CD8-positive, alpha-beta memory T cell (primary cell): ENCODE data around the gene TRIM2. TPM values are rescaled to one million over a fixed set of nuclear protein-coding genes. Genes with fewer than 3 reads are reported as not detected.

Experiments used
- CTCF ChIA-PET: fragments of 350-600 bp; sonication (Branson Sonifier 250); formaldehyde crosslinking; loops from one replicate; lab custom pipeline; 2021; ENCODE audit warnings: antibody characterized with exemption; lab: Charles Lee
- POLR2A ChIA-PET: fragments of 350-600 bp; sonication (Branson Sonifier 250); formaldehyde crosslinking; loops from one replicate; lab custom pipeline; 2021; ENCODE audit warnings: antibody characterized with exemption; lab: Charles Lee
- DNase-seq, 5 donors: peaks; one replicate each; pipeline versions ENCODE4 v3.0.0 to v3.0.0-alpha.2; 2020 to 2022; ENCODE audit warnings: mixed read lengths in 1 of 5
- H3K27ac ChIP-seq: one replicate; pipeline ENCODE4 v1.7.0; 2013; ENCODE audit warnings: low read depth, mild to moderate bottlenecking, low read length, moderate library complexity
- H3K27me3 ChIP-seq: 2 replicates; pipeline ENCODE4 v1.7.0; 2013; ENCODE audit warnings: low read length, mild to moderate bottlenecking; ENCODE audit not compliant: insufficient read depth, poor library complexity, severe bottlenecking
- H3K36me3 ChIP-seq: 2 replicates; pipeline ENCODE4 v1.7.0; 2013; ENCODE audit warnings: mild to moderate bottlenecking, low read length, moderate library complexity; ENCODE audit not compliant: insufficient read depth
- H3K4me1 ChIP-seq: 2 replicates; pipeline ENCODE4 v1.7.0; 2013; ENCODE audit warnings: mild to moderate bottlenecking, low read length, moderate library complexity; ENCODE audit not compliant: insufficient read depth
- H3K4me3 ChIP-seq: 2 replicates; pipeline ENCODE4 v1.7.0; 2013; ENCODE audit warnings: mild to moderate bottlenecking, low read length
- H3K9me3 ChIP-seq: 2 replicates; pipeline ENCODE4 v1.7.0; 2013; ENCODE audit warnings: mild to moderate bottlenecking, low read length
- H3K27ac Mint-ChIP-seq, 8 donors: one replicate each; pipeline ENCODE4 v1.8.0; 2020 to 2021; ENCODE audit warnings: mixed read lengths in 8 of 8, mild to moderate bottlenecking in 6 of 8, inconsistent platforms in 3 of 8, moderate library complexity in 3 of 8
- H3K27me3 Mint-ChIP-seq, 2 donors: one replicate each; pipeline ENCODE4 v1.8.0; 2020 to 2021; ENCODE audit warnings: mixed read lengths in 2 of 2, mild to moderate bottlenecking in 1 of 2, moderate library complexity in 1 of 2
- H3K36me3 Mint-ChIP-seq, 3 donors: one replicate each; pipeline ENCODE4 v1.8.0; 2020 to 2021; ENCODE audit warnings: mixed read lengths in 3 of 3, inconsistent platforms in 1 of 3, mild to moderate bottlenecking in 1 of 3
- H3K4me1 Mint-ChIP-seq, 3 donors: one replicate each; pipeline ENCODE4 v1.8.0; 2020 to 2021; ENCODE audit warnings: mixed read lengths in 3 of 3, inconsistent platforms in 1 of 3, mild to moderate bottlenecking in 1 of 3
- H3K4me3 Mint-ChIP-seq, 7 donors: one replicate each; pipeline ENCODE4 v1.8.0; 2020 to 2021; ENCODE audit warnings: mixed read lengths in 7 of 7, mild to moderate bottlenecking in 6 of 7, moderate library complexity in 4 of 7, inconsistent platforms in 2 of 7
- H3K9me3 Mint-ChIP-seq, 5 donors: one replicate each; pipeline ENCODE4 v1.8.0; 2020 to 2022; ENCODE audit warnings: mixed read lengths in 5 of 5, mild to moderate bottlenecking in 3 of 5, moderate library complexity in 2 of 5, inconsistent platforms in 1 of 5
- polyA plus RNA-seq: library from polyadenylated mRNA; unstranded; fragments of 300-500 nt; fragmentation: Illumina TruSeq; gene quantifications from one replicate; pipeline ENCODE4 v1.2.3, GENCODE V29; 2021
- total RNA-seq, 2 experiments: library from RNA; stranded (reverse); gene quantifications; one replicate each; pipeline ENCODE4 v1.2.3, GENCODE V29; 2021

TRIM2 gene
- total and polyA plus RNA-seq, 3 experiments from 2014 or later = 0.24 to 1.5 (median 0.29) TPM

DNA sequence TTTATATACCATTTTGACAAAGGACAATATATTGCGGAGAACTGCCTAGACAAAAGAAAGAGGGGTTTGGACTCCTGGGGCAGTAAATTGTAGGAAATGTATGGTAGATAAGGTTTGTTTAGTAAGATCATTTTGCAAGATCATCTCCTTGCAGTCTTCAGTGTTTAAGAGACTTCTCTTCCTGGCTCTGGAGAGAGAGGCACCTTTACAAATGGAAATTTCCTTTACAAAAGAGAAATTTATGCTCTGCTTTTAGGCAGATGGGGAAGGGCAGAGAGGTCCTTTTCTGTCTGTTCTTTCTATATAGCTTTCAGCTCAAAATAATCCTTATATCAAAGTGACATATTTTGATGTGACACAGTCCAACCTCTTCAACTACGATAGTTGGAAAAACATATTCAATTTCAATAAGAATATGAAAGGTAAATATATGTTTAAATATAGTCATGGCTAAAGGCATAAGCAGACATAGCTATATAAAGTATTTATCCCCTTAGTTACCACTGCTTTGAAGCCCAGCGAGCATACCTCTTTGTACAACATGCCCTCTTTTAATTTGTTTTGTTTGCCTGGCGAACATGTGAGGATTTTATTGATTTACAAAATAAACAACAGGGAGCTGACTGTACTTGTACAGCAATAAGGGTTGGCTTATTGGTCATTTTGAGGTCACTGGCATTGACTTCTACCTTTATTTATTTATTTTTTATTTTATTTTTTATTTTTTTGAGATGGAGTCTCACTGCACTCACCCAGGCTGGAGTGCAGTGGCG lies 65.2 kb downstream of the TRIM2 start:
- no peaks in the 10 kb centered on the region for H3K36me3 ChIP-seq
- Mint-ChIP-seq H3K9me3 (no peaks in the 10 kb centered on the region), H3K36me3 (no peaks in the 10 kb centered on the region), H3K4me3 (no peak overlapping the region), H3K27me3 (peaks cover 4 to 17% of the 10 kb centered on the region in 2 donors), H3K4me1 (peaks cover 3 to 9% (median 7%) of the 10 kb centered on the region in 3 donors), H3K27ac (no peak overlapping the region)
- no peaks in the 10 kb centered on the region for H3K9me3 ChIP-seq
- ChIA-PET CTCF (no interaction called here), POLR2A (no interaction called here)
- H3K27me3 ChIP-seq = no peaks in the 10 kb centered on the region
- H3K4me1 ChIP-seq = no peaks in the 10 kb centered on the region
- H3K4me3 ChIP-seq = no peak overlapping the region
- DNase-seq = no peak
- no peak overlapping the region for H3K27ac ChIP-seq

DNA sequence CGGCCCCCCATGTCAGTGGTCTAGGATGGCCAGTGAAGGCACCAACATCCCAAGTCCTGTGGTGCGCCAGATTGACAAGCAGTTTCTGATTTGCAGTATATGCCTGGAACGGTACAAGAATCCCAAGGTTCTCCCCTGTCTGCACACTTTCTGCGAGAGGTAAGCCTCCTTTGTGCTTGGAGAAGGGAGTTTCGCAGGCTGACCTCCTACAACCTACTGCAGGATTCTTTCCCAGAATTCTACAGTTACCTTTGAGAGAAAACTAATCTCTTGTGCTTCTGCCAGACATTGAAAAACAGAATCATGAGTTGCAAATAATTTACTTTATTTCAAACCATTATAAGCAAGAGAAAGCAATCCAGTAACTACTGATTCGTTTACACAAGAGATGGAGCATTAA lies 66.1 kb downstream of the TRIM2 start:
- no peak overlapping the region for H3K4me3 ChIP-seq
- Mint-ChIP-seq H3K36me3 (no peaks in the 10 kb centered on the region), H3K27me3 (peaks cover 4 to 24% of the 10 kb centered on the region in 2 donors), H3K27ac (no peak overlapping the region), H3K4me3 (no peak overlapping the region), H3K9me3 (no peaks in the 10 kb centered on the region), H3K4me1 (peaks cover 3 to 9% (median 7%) of the 10 kb centered on the region in 3 donors)
- H3K27ac ChIP-seq = no peak overlapping the region
- H3K4me1 ChIP-seq = no peaks in the 10 kb centered on the region
- H3K9me3 ChIP-seq = no peaks in the 10 kb centered on the region
- no peak for DNase-seq
- POLR2A ChIA-PET = no interaction called here
- CTCF ChIA-PET = no interaction called here
- no peaks in the 10 kb centered on the region for H3K27me3 ChIP-seq
- H3K36me3 ChIP-seq = no peaks in the 10 kb centered on the region

DNA sequence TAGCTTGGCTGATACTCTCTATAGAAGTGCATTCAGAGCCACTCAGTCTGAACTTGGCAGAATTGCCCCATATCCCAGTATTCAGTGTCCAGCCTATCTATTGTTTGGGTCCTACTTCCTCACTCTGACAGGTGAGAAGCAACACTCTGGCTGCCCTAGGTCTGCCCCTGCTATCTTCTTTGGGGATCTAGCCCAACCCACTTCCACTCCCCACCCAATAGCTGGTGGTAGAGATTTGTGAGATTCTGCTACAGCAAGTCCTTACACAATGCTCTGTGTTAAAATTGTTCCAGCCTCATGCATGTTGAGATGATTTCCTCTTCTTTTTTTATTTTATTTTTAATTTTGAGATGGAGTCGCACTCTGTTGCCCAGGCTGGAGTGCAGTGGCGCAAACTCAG lies 67.6 kb downstream of the TRIM2 start:
- no peak overlapping the region for H3K27ac ChIP-seq
- no peak overlapping the region for H3K4me3 ChIP-seq
- H3K36me3 Mint-ChIP-seq = no peaks in the 10 kb centered on the region
- no peak overlapping the region for H3K4me3 Mint-ChIP-seq
- H3K9me3 ChIP-seq = no peaks in the 10 kb centered on the region
- peaks cover 3 to 9% (median 7%) of the 10 kb centered on the region in 3 donors for H3K4me1 Mint-ChIP-seq
- H3K27ac Mint-ChIP-seq = no peak overlapping the region
- H3K27me3 Mint-ChIP-seq = peaks cover 4 to 31% of the 10 kb centered on the region in 2 donors
- no peaks in the 10 kb centered on the region for H3K9me3 Mint-ChIP-seq
- CTCF ChIA-PET = no interaction called here
- DNase-seq = no peak
- POLR2A ChIA-PET = no interaction called here
- no peaks in the 10 kb centered on the region for H3K27me3 ChIP-seq
- H3K4me1 ChIP-seq = no peaks in the 10 kb centered on the region
- H3K36me3 ChIP-seq = no peaks in the 10 kb centered on the region

DNA sequence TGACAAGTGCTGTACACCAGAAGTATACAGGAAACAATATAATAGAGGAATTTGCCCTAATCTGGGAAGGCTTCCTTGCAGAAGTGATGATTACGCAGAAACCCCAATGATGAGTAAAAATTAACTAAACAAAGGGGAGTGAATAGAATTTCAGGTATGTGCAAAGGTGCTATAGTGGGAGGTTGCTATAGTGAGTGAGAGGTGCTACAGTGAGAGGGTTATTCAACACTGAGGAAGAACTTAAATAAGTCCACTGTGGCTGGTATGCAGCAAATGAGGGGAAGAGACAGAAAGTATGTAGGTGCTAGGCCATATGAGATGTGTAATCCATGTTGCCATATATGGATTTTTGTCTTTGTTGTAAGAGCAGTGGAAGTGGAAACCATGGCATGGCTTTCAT lies 69.5 kb downstream of the TRIM2 start:
- Mint-ChIP-seq H3K9me3 (no peaks in the 10 kb centered on the region), H3K4me1 (peaks cover 2 to 12% (median 2%) of the 10 kb centered on the region in 3 donors), H3K4me3 (no peak overlapping the region), H3K36me3 (peaks cover 0 to 6% (median 0%) of the 10 kb centered on the region in 3 donors), H3K27me3 (peaks cover 2 to 37% of the 10 kb centered on the region in 2 donors), H3K27ac (no peak overlapping the region)
- Histone ChIP-seq H3K27ac (no peak overlapping the region), H3K4me1 (no peaks in the 10 kb centered on the region), H3K9me3 (no peaks in the 10 kb centered on the region), H3K27me3 (no peaks in the 10 kb centered on the region), H3K4me3 (no peak overlapping the region), H3K36me3 (no peaks in the 10 kb centered on the region)
- CTCF ChIA-PET = no interaction called here
- DNase-seq = no peak
- POLR2A ChIA-PET = no interaction called here

DNA sequence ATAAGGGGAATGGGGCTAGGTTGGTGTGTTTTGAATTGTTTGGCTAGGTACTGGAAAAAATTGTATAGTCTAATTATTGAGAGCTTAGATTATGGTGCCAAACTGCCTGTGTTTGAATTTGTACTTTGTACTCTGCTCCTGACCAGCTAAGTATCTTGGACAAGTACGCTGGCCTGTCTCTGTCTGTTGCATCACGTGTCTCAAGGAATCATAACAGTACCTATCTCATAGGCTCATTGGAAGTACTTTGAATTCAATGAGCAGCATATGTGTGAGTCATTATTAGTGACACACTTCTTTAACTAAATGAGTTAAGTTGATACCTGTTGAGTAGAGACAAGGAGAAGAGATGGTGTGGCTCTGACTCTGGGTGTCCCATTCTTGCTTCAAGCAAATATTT lies 70.7 kb downstream of the TRIM2 start:
- no peak for DNase-seq
- Histone ChIP-seq H3K27ac (no peak overlapping the region), H3K4me3 (no peak overlapping the region), H3K27me3 (no peaks in the 10 kb centered on the region), H3K9me3 (no peaks in the 10 kb centered on the region), H3K36me3 (no peaks in the 10 kb centered on the region), H3K4me1 (no peaks in the 10 kb centered on the region)
- Mint-ChIP-seq H3K9me3 (no peaks in the 10 kb centered on the region), H3K27me3 (peaks cover 2 to 37% of the 10 kb centered on the region in 2 donors), H3K36me3 (peaks cover 0 to 6% (median 0%) of the 10 kb centered on the region in 3 donors), H3K4me3 (no peak overlapping the region), H3K4me1 (peaks cover 0 to 7% (median 2%) of the 10 kb centered on the region in 3 donors), H3K27ac (no peak overlapping the region)
- CTCF ChIA-PET = no interaction called here
- POLR2A ChIA-PET = no interaction called here

DNA sequence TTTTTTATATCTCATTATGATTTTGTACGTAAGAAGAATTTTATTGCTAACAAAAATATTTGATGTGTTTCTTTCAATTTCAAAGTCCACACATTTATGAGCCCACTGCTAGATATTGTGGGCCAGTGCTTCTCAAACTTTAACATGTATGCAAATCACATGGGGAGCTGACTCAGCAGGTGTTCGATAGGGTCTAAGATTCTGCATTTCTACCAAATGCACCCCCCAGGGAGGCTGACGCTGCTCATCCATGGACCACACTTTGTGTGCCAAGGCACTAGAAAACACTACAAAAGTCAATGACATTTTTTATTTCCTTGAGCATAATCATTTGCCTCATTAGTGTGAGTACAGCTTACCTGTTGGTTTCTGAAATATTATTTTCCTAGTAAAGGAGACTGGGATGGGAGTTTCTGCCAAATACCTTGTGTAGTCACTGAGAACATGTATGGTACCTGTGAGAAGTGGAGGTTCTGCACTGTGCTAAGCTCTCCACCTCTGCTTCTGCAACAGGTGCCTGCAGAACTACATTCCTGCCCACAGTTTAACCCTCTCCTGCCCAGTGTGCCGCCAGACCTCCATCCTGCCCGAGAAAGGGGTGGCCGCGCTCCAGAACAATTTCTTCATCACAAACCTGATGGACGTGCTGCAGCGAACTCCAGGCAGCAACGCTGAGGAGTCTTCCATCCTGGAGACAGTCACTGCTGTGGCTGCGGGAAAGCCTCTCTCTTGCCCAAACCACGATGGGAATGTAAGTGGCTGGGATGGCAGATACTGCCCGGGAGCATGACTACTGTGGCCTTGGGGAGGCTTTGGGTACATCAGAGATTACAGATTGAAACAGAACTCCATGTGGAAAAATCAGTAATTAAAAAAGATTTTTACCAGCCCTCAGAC lies 71.4 kb downstream of the TRIM2 start:
- CTCF ChIA-PET = no interaction called here
- H3K36me3 Mint-ChIP-seq = peaks cover 0 to 6% (median 0%) of the 10 kb centered on the region in 3 donors
- POLR2A ChIA-PET = no interaction called here

DNA sequence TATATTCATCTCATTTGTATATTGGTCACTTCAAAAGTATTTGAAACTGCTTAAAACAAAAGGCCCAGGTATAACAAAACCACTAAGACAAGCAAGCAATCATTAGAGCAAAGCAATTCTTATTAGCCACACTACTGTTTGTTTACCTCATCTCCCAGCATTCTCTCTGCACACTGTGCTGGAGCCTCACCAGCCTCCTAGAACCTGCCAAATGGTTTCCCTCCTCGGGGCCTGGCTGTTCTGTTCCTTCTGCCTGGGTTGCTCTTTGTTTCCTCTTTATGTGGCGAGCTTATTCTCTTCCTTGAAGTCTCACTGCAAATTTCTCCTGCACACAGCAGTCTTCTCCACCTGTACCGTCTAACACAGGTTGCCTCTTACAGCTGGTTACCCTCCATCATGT lies 72.7 kb downstream of the TRIM2 start:
- no peaks in the 10 kb centered on the region for H3K27me3 ChIP-seq
- peaks cover 3 to 33% of the 10 kb centered on the region in 2 donors for H3K27me3 Mint-ChIP-seq
- H3K4me3 ChIP-seq = no peak overlapping the region
- no peaks in the 10 kb centered on the region for H3K36me3 ChIP-seq
- no peaks in the 10 kb centered on the region for H3K9me3 ChIP-seq
- H3K4me3 Mint-ChIP-seq = no peak overlapping the region
- H3K27ac Mint-ChIP-seq = peak overlapping the region in 1 of 8 donors; percentile 3
- peaks cover 0 to 6% (median 0%) of the 10 kb centered on the region in 3 donors for H3K36me3 Mint-ChIP-seq
- H3K9me3 Mint-ChIP-seq = peaks cover 0 to 1% (median 0%) of the 10 kb centered on the region in 5 donors
- ChIA-PET CTCF (no interaction called here), POLR2A (interaction anchor here (0.5 kb wide), 1 partner anchor 170 kb away, joined by 4 read pairs; no protein-coding TSS in a partner anchor)
- no peaks in the 10 kb centered on the region for H3K4me1 ChIP-seq
- peaks cover 0 to 7% (median 2%) of the 10 kb centered on the region in 3 donors for H3K4me1 Mint-ChIP-seq
- no peak for DNase-seq
- no peak overlapping the region for H3K27ac ChIP-seq

More for the DNA sequence above, 71.4 kb downstream of the TRIM2 start:
- no peak for DNase-seq
- Mint-ChIP-seq H3K4me1 (peaks cover 0 to 7% (median 2%) of the 10 kb centered on the region in 3 donors), H3K9me3 (no peaks in the 10 kb centered on the region), H3K27me3 (peaks cover 3 to 37% of the 10 kb centered on the region in 2 donors), H3K27ac (no peak overlapping the region), H3K4me3 (no peak overlapping the region)
- Histone ChIP-seq H3K9me3 (no peaks in the 10 kb centered on the region), H3K4me3 (no peak overlapping the region), H3K36me3 (no peaks in the 10 kb centered on the region), H3K27ac (no peak overlapping the region), H3K27me3 (no peaks in the 10 kb centered on the region), H3K4me1 (no peaks in the 10 kb centered on the region)
